ENCODE data around the gene MUCL3. TPM values are rescaled to one million over a fixed set of nuclear protein-coding genes. Genes with fewer than 3 reads are reported as not detected.
"Not testable (repeated sequence)": the region's sequence is repeated elsewhere in the genome, so short reads cannot be mapped to it uniquely, and the experiment has no call there.

Gene MUCL3
- total RNA-seq, 2 donors from 2014 or later, result under 0.01 to 0.52 TPM

- 77 to 90% methylated on average over 3 to 4 of the region's 4 CpGs for WGBS, 2 donors
- TF ChIP-seq CTCF (IDR thresholded peaks at IDR 0.05) (no peak), POLR2A (IDR thresholded peaks at IDR 0.05) (peak in 2 of 3 donors; percentile 24 to 36)
- H3K36me3 ChIP-seq (replicated peaks in 1 of 2; ENCODE audit: insufficient read depth in 1 of 2, low read depth in 2 of 2), result peaks cover 0 to 12% of the 10 kb centered on the region in 2 donors
- DNase-seq (peak; percentile 55 to 85 (median 72)), ATAC-seq (peak; percentile 93)
- peaks cover 23% of the 10 kb centered on the region for H3K4me1 ChIP-seq
- no peak overlapping the region for H3K4me3 ChIP-seq
- peak overlapping the region; percentile 28 to 78 (median 60) for H3K27ac ChIP-seq
- intact Hi-C loops (cut with DNase I), result loop anchor here (10.0 kb wide), 1 partner anchor 128 kb away; no protein-coding TSS in a partner anchor
- no peaks in the 10 kb centered on the region for H3K9me3 ChIP-seq
- H3K27me3 ChIP-seq, result no peaks in the 10 kb centered on the region
These were observed 14.1 kb upstream of the MUCL3 start for GRCh38 chr6:30926644-30927043.

- H3K4me3 ChIP-seq; H3K27me3 ChIP-seq; H3K9me3 ChIP-seq; ATAC-seq; H3K36me3 ChIP-seq (replicated peaks in 1 of 2; ENCODE audit: insufficient read depth in 1 of 2, low read depth in 2 of 2); DNase-seq: not testable (repeated sequence)
- 90 to 100% methylated on average over 3 of the region's 3 CpGs for WGBS, 2 donors
- Histone ChIP-seq H3K4me1 (peaks cover 27% of the 10 kb centered on the region), H3K27ac (peak overlapping the region; percentile 28 to 78 (median 51))
- intact Hi-C loops (cut with DNase I), result loop anchor here (10.0 kb wide), 1 partner anchor 128 kb away; no protein-coding TSS in a partner anchor
These were observed 13.7 kb upstream of the MUCL3 start for GRCh38 chr6:30927080-30927479.

- TF ChIP-seq POLR2A (IDR thresholded peaks at IDR 0.05) (no peak), CTCF (IDR thresholded peaks at IDR 0.05) (no peak)
- Histone ChIP-seq H3K27me3 (no peaks in the 10 kb centered on the region), H3K4me3 (no peak overlapping the region), H3K9me3 (no peaks in the 10 kb centered on the region), H3K4me1 (peaks cover 38% of the 10 kb centered on the region), H3K36me3 (replicated peaks in 1 of 2; ENCODE audit: insufficient read depth in 1 of 2, low read depth in 2 of 2) (peaks cover 0 to 3% of the 10 kb centered on the region in 2 donors), H3K27ac (no peak overlapping the region)
- DNase-seq, result no peak
- no peak for ATAC-seq
- intact Hi-C loops (cut with DNase I), result loop anchor here (10.0 kb wide), 1 partner anchor 126 kb away; no protein-coding TSS in a partner anchor
- 94 to 100% methylated on average over 3 of the region's 3 CpGs for WGBS, 2 donors
These were observed 12.1 kb upstream of the MUCL3 start for GRCh38 chr6:30928677-30929076.

GRCh38 chr6:30930506-30930905 lies 10.3 kb upstream of the MUCL3 start:
- no peaks in the 10 kb centered on the region for H3K27me3 ChIP-seq
- ATAC-seq (no peak), DNase-seq (no peak)
- no peaks in the 10 kb centered on the region for H3K9me3 ChIP-seq
- 69 to 71% methylated on average over 4 of the region's 4 CpGs for WGBS, 2 donors
- no peaks in the 10 kb centered on the region for H3K36me3 ChIP-seq (replicated peaks in 1 of 2; ENCODE audit: insufficient read depth in 1 of 2, low read depth in 2 of 2)
- H3K4me3 ChIP-seq, result no peak overlapping the region
- peaks cover 32% of the 10 kb centered on the region for H3K4me1 ChIP-seq
- no peak for TF ChIP-seq POLR2A (IDR thresholded peaks at IDR 0.05)
- no peak for TF ChIP-seq CTCF (IDR thresholded peaks at IDR 0.05)
- no peak overlapping the region for H3K27ac ChIP-seq
- intact Hi-C loops (cut with DNase I), result no loop called here

GRCh38 chr6:30931272-30931671 lies 9.5 kb upstream of the MUCL3 start:
- ATAC-seq (no peak), DNase-seq (no peak)
- H3K9me3 ChIP-seq, result no peaks in the 10 kb centered on the region
- no peaks in the 10 kb centered on the region for H3K36me3 ChIP-seq (replicated peaks in 1 of 2; ENCODE audit: insufficient read depth in 1 of 2, low read depth in 2 of 2)
- H3K27me3 ChIP-seq, result no peaks in the 10 kb centered on the region
- no peak for TF ChIP-seq POLR2A (IDR thresholded peaks at IDR 0.05)
- TF ChIP-seq CTCF (IDR thresholded peaks at IDR 0.05), result no peak
- H3K4me1 ChIP-seq, result peaks cover 25% of the 10 kb centered on the region
- intact Hi-C loops (cut with DNase I), result no loop called here
- 59% methylated on average over 8 of the region's 8 CpGs for WGBS, 2 donors
- H3K27ac ChIP-seq, result peak overlapping the region; percentile 37 to 78 (median 57)
- H3K4me3 ChIP-seq, result no peak overlapping the region
